ENCODE measurements around the gene INPP4B. TPM values are rescaled to one million over a fixed set of nuclear protein-coding genes. Genes with fewer than 3 reads are reported as not detected.

Gene INPP4B
- total and polyA plus RNA-seq, 2 donors (not counting 1 experiment from before 2014, with no cell fraction given), result 0.03 TPM; not detected in 1

DNA sequence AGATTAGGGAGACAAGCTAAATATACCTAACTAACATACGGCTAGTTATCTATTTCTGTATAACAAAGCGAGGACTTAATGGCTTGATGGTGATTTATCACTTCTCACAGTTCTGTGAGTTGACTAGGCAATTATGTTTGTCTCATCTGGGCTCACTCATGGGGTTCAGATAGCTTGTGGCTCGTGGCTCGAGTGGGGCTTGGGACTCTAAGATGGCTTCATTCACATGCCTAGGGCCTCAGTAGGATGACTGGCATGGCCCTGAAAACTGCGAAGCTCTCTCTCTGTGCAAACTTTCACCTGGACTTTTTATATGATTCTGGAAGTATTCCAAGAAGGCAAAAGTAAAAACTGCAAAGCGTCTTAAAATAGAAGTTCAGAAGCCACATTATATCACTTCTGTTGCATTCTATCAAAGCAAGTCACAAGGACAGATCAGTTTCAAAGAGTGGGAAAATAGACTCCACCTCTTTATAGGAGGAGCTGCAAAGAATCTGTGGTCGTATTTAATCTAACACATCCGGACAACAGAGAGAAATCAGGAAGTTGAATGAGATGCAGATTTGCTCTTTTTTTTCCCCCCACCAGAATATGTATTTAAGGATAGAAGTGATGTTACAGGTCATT, 491.2 kb downstream of the INPP4B start:
- DNase-seq (no peak), ATAC-seq (ENCODE audit: low read depth) (no peak)
- Histone ChIP-seq H3K9ac (ENCODE audit: low read length) (no peak overlapping the region), H3K4me1 (ENCODE audit: control insufficient read depth in 2 of 2, insufficient read depth in 2 of 2, low read length in 2 of 2) (no peaks in the 10 kb centered on the region), H3K79me2 (ENCODE audit: control insufficient read depth, insufficient read depth, low read length) (no peaks in the 10 kb centered on the region), H3K9me3 (ENCODE audit: control extremely low read depth in 1 of 3, control insufficient read depth in 2 of 3, insufficient read depth in 1 of 3, low read length in 2 of 3) (no peaks in the 10 kb centered on the region), H4K20me1 (ENCODE audit: control insufficient read depth, insufficient read depth, low read length, poor library complexity, severe bottlenecking) (no peaks in the 10 kb centered on the region), H3K27ac (ENCODE audit: low read length in 2 of 2) (no peak overlapping the region), H3K27me3 (replicated peaks in 1 of 4; ENCODE audit: control extremely low read depth in 1 of 4, control insufficient read depth in 3 of 4, insufficient read depth in 4 of 4, low read length in 3 of 4) (no peaks in the 10 kb centered on the region), H2AFZ (ENCODE audit: insufficient read depth, low read depth, low read length, poor library complexity, severe bottlenecking) (peak overlapping the region; percentile 35), H3K36me3 (replicated peaks in 1 of 2; ENCODE audit: control extremely low read depth in 1 of 2, control insufficient read depth in 1 of 2, extremely low read depth in 1 of 2, insufficient read depth in 2 of 2, low read length in 1 of 2) (no peaks in the 10 kb centered on the region), H3K4me2 (replicated peaks; ENCODE audit: low read depth, low read length, poor library complexity, severe bottlenecking) (no peak overlapping the region), H3K4me3 (ENCODE audit: control extremely low read depth in 1 of 5, extremely low read depth in 1 of 5, insufficient read depth in 1 of 5, low read depth in 2 of 5, low read length in 4 of 5) (no peak overlapping the region)
- Mint-ChIP-seq H3K27me3 (no peaks in the 10 kb centered on the region), H3K4me3 (no peak overlapping the region), H3K27ac (no peak overlapping the region), H3K9me3 (ENCODE audit: insufficient read depth) (no peaks in the 10 kb centered on the region), H3K4me1 (no peaks in the 10 kb centered on the region)
- ChIA-PET POLR2A (no interaction called here), CTCF (interaction anchor here (1.2 kb wide), 1 partner anchor 29 kb away, joined by 3 read pairs; no protein-coding TSS in a partner anchor)
- no peak for TF ChIP-seq EZH2 (IDR thresholded peaks at IDR 0.05; ENCODE audit: borderline replicate concordance, insufficient read depth, low read depth, low read length, poor library complexity, severe bottlenecking)
- TF ChIP-seq, protein P1, sequence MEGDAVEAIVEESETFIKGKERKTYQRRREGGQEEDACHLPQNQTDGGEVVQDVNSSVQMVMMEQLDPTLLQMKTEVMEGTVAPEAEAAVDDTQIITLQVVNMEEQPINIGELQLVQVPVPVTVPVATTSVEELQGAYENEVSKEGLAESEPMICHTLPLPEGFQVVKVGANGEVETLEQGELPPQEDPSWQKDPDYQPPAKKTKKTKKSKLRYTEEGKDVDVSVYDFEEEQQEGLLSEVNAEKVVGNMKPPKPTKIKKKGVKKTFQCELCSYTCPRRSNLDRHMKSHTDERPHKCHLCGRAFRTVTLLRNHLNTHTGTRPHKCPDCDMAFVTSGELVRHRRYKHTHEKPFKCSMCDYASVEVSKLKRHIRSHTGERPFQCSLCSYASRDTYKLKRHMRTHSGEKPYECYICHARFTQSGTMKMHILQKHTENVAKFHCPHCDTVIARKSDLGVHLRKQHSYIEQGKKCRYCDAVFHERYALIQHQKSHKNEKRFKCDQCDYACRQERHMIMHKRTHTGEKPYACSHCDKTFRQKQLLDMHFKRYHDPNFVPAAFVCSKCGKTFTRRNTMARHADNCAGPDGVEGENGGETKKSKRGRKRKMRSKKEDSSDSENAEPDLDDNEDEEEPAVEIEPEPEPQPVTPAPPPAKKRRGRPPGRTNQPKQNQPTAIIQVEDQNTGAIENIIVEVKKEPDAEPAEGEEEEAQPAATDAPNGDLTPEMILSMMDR (IDR thresholded peaks at IDR 0.05), result no peak
- intact Hi-C loops (cut with micrococcal nuclease), result no loop called here
- 56% methylated on average over 2 of the region's 8 CpGs for WGBS (ENCODE audit: insufficient coverage)

DNA sequence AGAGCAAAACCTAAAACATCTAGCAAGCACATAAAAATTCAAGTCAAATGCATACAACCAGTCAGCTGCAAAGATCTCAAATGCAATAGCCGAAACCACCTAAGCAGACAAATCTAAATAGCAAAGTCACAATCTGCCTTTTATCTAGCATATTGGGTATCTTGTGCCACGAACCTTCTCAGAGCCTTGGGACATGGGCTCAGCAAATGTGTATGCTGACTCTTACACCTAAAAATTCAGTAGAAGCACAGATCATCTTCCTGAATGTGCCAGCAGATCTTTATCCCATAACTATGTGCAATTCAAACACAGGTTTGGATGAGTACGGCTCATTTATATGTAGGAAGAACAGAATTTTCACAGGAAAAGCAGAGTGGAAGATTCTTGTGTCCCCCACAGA, 492.1 kb downstream of the INPP4B start:
- Histone ChIP-seq H3K9ac (ENCODE audit: low read length) (no peak overlapping the region), H3K27me3 (replicated peaks in 1 of 4; ENCODE audit: control extremely low read depth in 1 of 4, control insufficient read depth in 3 of 4, insufficient read depth in 4 of 4, low read length in 3 of 4) (no peaks in the 10 kb centered on the region), H2AFZ (ENCODE audit: insufficient read depth, low read depth, low read length, poor library complexity, severe bottlenecking) (no peak overlapping the region), H3K36me3 (replicated peaks in 1 of 2; ENCODE audit: control extremely low read depth in 1 of 2, control insufficient read depth in 1 of 2, extremely low read depth in 1 of 2, insufficient read depth in 2 of 2, low read length in 1 of 2) (no peaks in the 10 kb centered on the region), H3K4me1 (ENCODE audit: control insufficient read depth in 2 of 2, insufficient read depth in 2 of 2, low read length in 2 of 2) (no peaks in the 10 kb centered on the region), H3K27ac (ENCODE audit: low read length in 2 of 2) (no peak overlapping the region), H3K79me2 (ENCODE audit: control insufficient read depth, insufficient read depth, low read length) (no peaks in the 10 kb centered on the region), H3K4me2 (replicated peaks; ENCODE audit: low read depth, low read length, poor library complexity, severe bottlenecking) (no peak overlapping the region), H4K20me1 (ENCODE audit: control insufficient read depth, insufficient read depth, low read length, poor library complexity, severe bottlenecking) (no peaks in the 10 kb centered on the region), H3K4me3 (ENCODE audit: control extremely low read depth in 1 of 5, extremely low read depth in 1 of 5, insufficient read depth in 1 of 5, low read depth in 2 of 5, low read length in 4 of 5) (no peak overlapping the region), H3K9me3 (ENCODE audit: control extremely low read depth in 1 of 3, control insufficient read depth in 2 of 3, insufficient read depth in 1 of 3, low read length in 2 of 3) (no peaks in the 10 kb centered on the region)
- intact Hi-C loops (cut with micrococcal nuclease), result no loop called here
- ATAC-seq (ENCODE audit: low read depth) (no peak), DNase-seq (no peak)
- Mint-ChIP-seq H3K4me1 (no peaks in the 10 kb centered on the region), H3K27ac (no peak overlapping the region), H3K9me3 (ENCODE audit: insufficient read depth) (no peaks in the 10 kb centered on the region), H3K27me3 (no peaks in the 10 kb centered on the region), H3K4me3 (no peak overlapping the region)
- 79% methylated on average over 2 of the region's 3 CpGs for WGBS (ENCODE audit: insufficient coverage)
- ChIA-PET POLR2A (no interaction called here), CTCF (no interaction called here)
- TF ChIP-seq EZH2 (IDR thresholded peaks at IDR 0.05; ENCODE audit: borderline replicate concordance, insufficient read depth, low read depth, low read length, poor library complexity, severe bottlenecking), result no peak
- TF ChIP-seq, protein P1 (IDR thresholded peaks at IDR 0.05), result no peak

Measured in B cell (primary cell).